ENCODE data around the gene ZFP90. TPM values are rescaled to one million over a fixed set of nuclear protein-coding genes. Genes with fewer than 3 reads are reported as not detected.

Gene ZFP90
- total and polyA plus RNA-seq, 9 of the 15 experiments (the other 6 are each of a cell fraction or from before 2014, with no cell fraction given) = 0.66 to 2.9 (median 2.3) TPM

DNA sequence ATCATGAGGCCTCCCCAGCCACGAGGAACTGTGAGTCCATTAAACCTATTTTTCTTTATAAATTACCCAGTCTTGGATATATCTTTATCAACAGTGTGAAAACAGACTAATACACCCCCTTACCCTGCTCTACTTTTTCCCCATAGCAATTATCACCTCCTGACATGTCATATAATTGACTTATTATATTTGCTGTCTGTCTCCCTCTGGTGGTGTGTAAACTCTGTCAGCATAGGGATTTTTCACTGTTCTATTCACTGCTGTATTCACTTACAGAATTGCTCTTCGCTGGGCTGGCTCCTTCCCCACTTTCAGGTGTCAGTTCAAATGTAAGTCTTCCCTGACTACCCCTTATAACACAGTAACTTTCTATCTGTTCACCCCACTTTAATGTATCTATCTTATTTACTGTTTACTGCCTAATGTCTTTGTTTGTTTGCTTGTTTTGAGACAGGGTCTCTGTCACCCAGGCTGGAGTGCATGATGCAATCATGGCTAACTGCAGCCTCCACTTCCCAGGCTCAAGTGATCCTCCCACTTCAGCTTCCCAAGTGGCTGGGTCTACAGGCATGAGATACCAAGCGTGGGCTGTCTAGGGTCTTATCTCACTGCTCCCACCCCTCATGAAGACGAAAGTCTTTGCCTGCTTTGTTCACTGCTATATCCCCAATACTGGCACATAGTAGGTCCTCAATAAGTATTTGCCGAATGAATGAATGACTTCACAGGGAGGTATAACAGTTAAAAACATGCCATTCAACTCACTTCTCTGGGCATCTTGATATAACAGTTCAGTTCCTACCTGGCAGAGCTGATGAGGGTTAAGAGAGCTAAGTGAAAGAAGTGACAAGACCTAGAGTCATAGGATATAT, 53.6 kb downstream of the ZFP90 start:
- 3% methylated on average over 5 of the region's 5 CpGs for WGBS (ENCODE audit: insufficient coverage, low coverage, missing lambda C conversion rate)
- peaks cover 0 to 7% of the 10 kb centered on the region in 2 experiments; a peak in 2 of 5 replicates for H3K4me1 ChIP-seq (replicated peaks in 1 of 2; ENCODE audit: control insufficient read depth in 2 of 2, insufficient read depth in 2 of 2, low read length in 2 of 2)
- ChIA-PET CTCF (ENCODE audit: low intra/inter-chr PET ratio) (interaction anchor here (0.7 to 1.0 kb wide), 2 partner anchors 66 to 72 kb away, joined by 3 read pairs; no protein-coding TSS in a partner anchor), POLR2A (no interaction called here)
- H3K9me3 ChIP-seq (replicated peaks; ENCODE audit: control insufficient read depth, insufficient read depth, low read depth, low read length) = no peaks in the 10 kb centered on the region; the same call in 1 of the 2 replicates
- H3K9ac ChIP-seq (ENCODE audit: insufficient read depth in 1 of 2, low read depth in 2 of 2, low read length in 2 of 2) = no peak overlapping the region
- H4K20me1 ChIP-seq (replicated peaks; ENCODE audit: control insufficient read depth, insufficient read depth, low read length) = no peaks in the 10 kb centered on the region
- no peak for FAIRE-seq
- H3K27ac ChIP-seq (ENCODE audit: extremely low read depth, low read depth, low read length) = no peak overlapping the region
- in situ Hi-C loops (cut with MboI) = no loop called here
- ATAC-seq = peak; percentile 54; the same call in 2 of the 3 replicates
- H3K4me2 ChIP-seq (ENCODE audit: insufficient read depth, low read length) = no peak overlapping the region
- peaks cover 6 to 14% of the 10 kb centered on the region in 2 experiments; a peak in 3 of 5 replicates for H3K27me3 ChIP-seq (ENCODE audit: control insufficient read depth in 2 of 2, insufficient read depth in 2 of 2, low read length in 2 of 2)
- no peak overlapping the region for H2AFZ ChIP-seq (ENCODE audit: low read depth, low read length)
- no peaks in the 10 kb centered on the region for H3K36me3 ChIP-seq (ENCODE audit: control insufficient read depth, insufficient read depth, low read length)
- H3K4me3 ChIP-seq = no peak overlapping the region
- DNase-seq (ENCODE audit: extremely low read depth in 1 of 4, low spot score in 3 of 4) = peak in 1 of 4 experiments; percentile 14
- H3K9me1 ChIP-seq (ENCODE audit: control insufficient read depth, insufficient read depth, low read length) = no peaks in the 10 kb centered on the region
- H3K79me2 ChIP-seq (ENCODE audit: control insufficient read depth, insufficient read depth, low read length) = no peaks in the 10 kb centered on the region
- BruUV-seq (replicated peaks) = no TSS peak
- intact Hi-C loops (cut with micrococcal nuclease) = loop anchor here (10.0 kb wide), 1 partner anchor 212 kb away; no protein-coding TSS in a partner anchor
- TF ChIP-seq ZKSCAN1 (IDR thresholded peaks at IDR 0.05; ENCODE audit: low read depth, low read length) = peak; percentile 74; the same call in 1 of the 2 replicates
- 0 out of 2 replicates have a peak, but pooled peaks have one; percentile 29 for TF ChIP-seq ATF7 (IDR thresholded peaks at IDR 0.05)
- TF ChIP-seq RAD21 (CRISPR knock-in tag; conservative IDR thresholded peaks at IDR 0.05 in 1 of 2, IDR thresholded peaks at IDR 0.05 in 1 of 2) = 0 out of 4 replicates have a peak, but pooled peaks of 1 of the 2 experiments have one; percentile 28
- TF ChIP-seq, protein P1, sequence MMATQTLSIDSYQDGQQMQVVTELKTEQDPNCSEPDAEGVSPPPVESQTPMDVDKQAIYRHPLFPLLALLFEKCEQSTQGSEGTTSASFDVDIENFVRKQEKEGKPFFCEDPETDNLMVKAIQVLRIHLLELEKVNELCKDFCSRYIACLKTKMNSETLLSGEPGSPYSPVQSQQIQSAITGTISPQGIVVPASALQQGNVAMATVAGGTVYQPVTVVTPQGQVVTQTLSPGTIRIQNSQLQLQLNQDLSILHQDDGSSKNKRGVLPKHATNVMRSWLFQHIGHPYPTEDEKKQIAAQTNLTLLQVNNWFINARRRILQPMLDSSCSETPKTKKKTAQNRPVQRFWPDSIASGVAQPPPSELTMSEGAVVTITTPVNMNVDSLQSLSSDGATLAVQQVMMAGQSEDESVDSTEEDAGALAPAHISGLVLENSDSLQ (IDR thresholded peaks at IDR 0.05) = peak; percentile 77
- TF ChIP-seq, protein P2, sequence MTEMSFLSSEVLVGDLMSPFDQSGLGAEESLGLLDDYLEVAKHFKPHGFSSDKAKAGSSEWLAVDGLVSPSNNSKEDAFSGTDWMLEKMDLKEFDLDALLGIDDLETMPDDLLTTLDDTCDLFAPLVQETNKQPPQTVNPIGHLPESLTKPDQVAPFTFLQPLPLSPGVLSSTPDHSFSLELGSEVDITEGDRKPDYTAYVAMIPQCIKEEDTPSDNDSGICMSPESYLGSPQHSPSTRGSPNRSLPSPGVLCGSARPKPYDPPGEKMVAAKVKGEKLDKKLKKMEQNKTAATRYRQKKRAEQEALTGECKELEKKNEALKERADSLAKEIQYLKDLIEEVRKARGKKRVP (CRISPR knock-in tag; IDR thresholded peaks at IDR 0.05) = 0 out of 2 replicates have a peak, but pooled peaks have one; percentile 30
- no peak for TF ChIP-seq RAD51 (IDR thresholded peaks at IDR 0.05; ENCODE audit: borderline replicate concordance, low read depth)
- TF ChIP-seq, protein P3, sequence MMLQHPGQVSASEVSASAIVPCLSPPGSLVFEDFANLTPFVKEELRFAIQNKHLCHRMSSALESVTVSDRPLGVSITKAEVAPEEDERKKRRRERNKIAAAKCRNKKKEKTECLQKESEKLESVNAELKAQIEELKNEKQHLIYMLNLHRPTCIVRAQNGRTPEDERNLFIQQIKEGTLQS (IDR thresholded peaks at IDR 0.05) = peak; percentile 77
- TF ChIP-seq, protein P3 (CRISPR knock-in tag; conservative IDR thresholded peaks at IDR 0.05) = no peak
- TF ChIP-seq SMAD4 (CRISPR knock-in tag; conservative IDR thresholded peaks at IDR 0.05) = no peak
- TF ChIP-seq L3MBTL2 (IDR thresholded peaks at IDR 0.05) = peak; percentile 14; the same call in 1 of the 2 replicates
- TF ChIP-seq TOE1 (IDR thresholded peaks at IDR 0.05; ENCODE audit: borderline replicate concordance) = no peak
- no peak for TF ChIP-seq TOE1 (CRISPR knock-in tag; IDR thresholded peaks at IDR 0.05; ENCODE audit: borderline replicate concordance, low read depth)
- TF ChIP-seq, protein P4, sequence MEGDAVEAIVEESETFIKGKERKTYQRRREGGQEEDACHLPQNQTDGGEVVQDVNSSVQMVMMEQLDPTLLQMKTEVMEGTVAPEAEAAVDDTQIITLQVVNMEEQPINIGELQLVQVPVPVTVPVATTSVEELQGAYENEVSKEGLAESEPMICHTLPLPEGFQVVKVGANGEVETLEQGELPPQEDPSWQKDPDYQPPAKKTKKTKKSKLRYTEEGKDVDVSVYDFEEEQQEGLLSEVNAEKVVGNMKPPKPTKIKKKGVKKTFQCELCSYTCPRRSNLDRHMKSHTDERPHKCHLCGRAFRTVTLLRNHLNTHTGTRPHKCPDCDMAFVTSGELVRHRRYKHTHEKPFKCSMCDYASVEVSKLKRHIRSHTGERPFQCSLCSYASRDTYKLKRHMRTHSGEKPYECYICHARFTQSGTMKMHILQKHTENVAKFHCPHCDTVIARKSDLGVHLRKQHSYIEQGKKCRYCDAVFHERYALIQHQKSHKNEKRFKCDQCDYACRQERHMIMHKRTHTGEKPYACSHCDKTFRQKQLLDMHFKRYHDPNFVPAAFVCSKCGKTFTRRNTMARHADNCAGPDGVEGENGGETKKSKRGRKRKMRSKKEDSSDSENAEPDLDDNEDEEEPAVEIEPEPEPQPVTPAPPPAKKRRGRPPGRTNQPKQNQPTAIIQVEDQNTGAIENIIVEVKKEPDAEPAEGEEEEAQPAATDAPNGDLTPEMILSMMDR (IDR thresholded peaks at IDR 0.05 in 2 of 3, conservative IDR thresholded peaks at IDR 0.05 in 1 of 3; ENCODE audit: insufficient read depth in 2 of 3, low read depth in 1 of 3, low read length in 3 of 3) = peak; percentile 22 to 39 (median 35); a peak in 4 of 6 replicates
- TF ChIP-seq CEBPG (CRISPR knock-in tag; IDR thresholded peaks at IDR 0.05) = no peak; the same call in 1 of the 2 replicates
- peak in 1 of 2 experiments; percentile 80; a peak in 2 of 4 replicates for TF ChIP-seq CEBPG (tag; conservative IDR thresholded peaks at IDR 0.05 in 1 of 2, IDR thresholded peaks at IDR 0.05 in 1 of 2)

Measured in K562 (cell line).